Endothelial cell of umbilical vein (primary cell): ENCODE measurements around the gene CUEDC1. TPM values are rescaled to one million over a fixed set of nuclear protein-coding genes. Genes with fewer than 3 reads are reported as not detected.

Experiments
- BruUV-seq: library from RNA; stranded (reverse); fragments of 400-500 nt; replicated peaks from 2 replicates; lab custom pipeline; 2021; lab: Mats Ljungman, UMichigan
- CTCF ChIA-PET: fragments of 300-600, 350-600 bp; sonication (Branson Sonifier 250); formaldehyde crosslinking; loops from one replicate; lab custom pipeline; 2021; ENCODE audit warnings: antibody characterized with exemption, inconsistent platforms; lab: Charles Lee
- POLR2A ChIA-PET: fragments of 300-600, 350-600 bp; sonication (Branson Sonifier 250); formaldehyde crosslinking; loops from one replicate; lab custom pipeline; 2021; ENCODE audit warnings: antibody characterized with exemption, inconsistent platforms; lab: Charles Lee
- DNase-seq: peaks from one replicate; pipeline ENCODE4 v3.0.0-alpha.2; 2011; ENCODE audit warnings: low read depth, low spot score
- FAIRE-seq: peaks from 2 replicates; lab custom pipeline; 2011; peaks lifted over from hg19 to GRCh38; lab: Jason Lieb, UNC
- H2AFZ ChIP-seq: 2 replicates; pipeline ENCODE4 v1.6.0; 2012; ENCODE audit warnings: low read depth, low read length, control low read depth, inconsistent platforms
- H3K27ac ChIP-seq: 2 replicates; pipeline ENCODE4 v1.5.1; 2011; ENCODE audit warnings: low read depth, mild to moderate bottlenecking, control low read depth, low read length, moderate library complexity; ENCODE audit not compliant: insufficient read depth
- H3K27me3 ChIP-seq, 2 experiments: 2 replicates each; pipeline versions ENCODE4 v1.6.0 to v1.6.1; 2011; ENCODE audit warnings: low read length in 2 of 2, mixed read lengths in 1 of 2; ENCODE audit not compliant: control insufficient read depth in 2 of 2, insufficient read depth in 2 of 2
- H3K36me3 ChIP-seq, 2 experiments: 2 replicates in 1 of 2; 3 replicates in 1 of 2; pipeline ENCODE4 v1.5.1; 2011; ENCODE audit warnings: low read length in 2 of 2, mild to moderate bottlenecking in 1 of 2, moderate library complexity in 1 of 2; ENCODE audit not compliant: control insufficient read depth in 2 of 2, insufficient read depth in 2 of 2; ENCODE audit errors: extremely low read depth in 1 of 2
- H3K4me1 ChIP-seq: 3 replicates; pipeline ENCODE4 v1.5.1; 2011; ENCODE audit warnings: mild to moderate bottlenecking, low read length; ENCODE audit not compliant: control insufficient read depth, insufficient read depth; ENCODE audit errors: extremely low read depth
- H3K4me2 ChIP-seq: 2 replicates; pipeline ENCODE4 v1.6.1; 2011; ENCODE audit warnings: low read length, control low read depth, mixed read lengths; ENCODE audit not compliant: insufficient read depth
- H3K4me3 ChIP-seq, 3 experiments: fragments of 200-600 bp in 1 of 3; sonication (generic), shearing (Covaris generic) in 1 of 3; replicated peaks in 1 of 3; 2 replicates each; pipeline ENCODE4 v1.5.1; 2011 to 2016; ENCODE audit warnings: control low read depth in 3 of 3, low read length in 3 of 3, mild to moderate bottlenecking in 2 of 3, inconsistent platforms in 1 of 3, low read depth in 1 of 3, moderate library complexity in 1 of 3; ENCODE audit not compliant: insufficient read depth in 1 of 3
- H3K79me2 ChIP-seq: 2 replicates; pipeline ENCODE4 v1.6.0; 2012; ENCODE audit warnings: low read length, inconsistent platforms; ENCODE audit not compliant: control insufficient read depth, insufficient read depth
- H3K9ac ChIP-seq: replicated peaks from 2 replicates; pipeline ENCODE3; 2011; ENCODE audit warnings: low read length, control low read depth; ENCODE audit not compliant: insufficient read depth; ENCODE audit errors: extremely low read depth
- H3K9me1 ChIP-seq: replicated peaks from 3 replicates; pipeline ENCODE4 v1.6.0; 2011; ENCODE audit warnings: mild to moderate bottlenecking, low read length; ENCODE audit not compliant: control insufficient read depth, insufficient read depth; ENCODE audit errors: extremely low read depth
- H3K9me3 ChIP-seq: replicated peaks from 2 replicates; pipeline ENCODE4 v1.5.1; 2012; ENCODE audit warnings: low read length, inconsistent platforms; ENCODE audit not compliant: control insufficient read depth, insufficient read depth
- H4K20me1 ChIP-seq: replicated peaks from 2 replicates; pipeline ENCODE3; 2011; ENCODE audit warnings: mild to moderate bottlenecking, low read length; ENCODE audit not compliant: control insufficient read depth, insufficient read depth; ENCODE audit errors: extremely low read depth
- CTCF ChIP-seq, 2 donors: IDR thresholded peaks; 1 replicate in 1 of 2; 2 replicates in 1 of 2; pipeline ENCODE4 v1.5.1; 2011; ENCODE audit warnings: low read length in 2 of 2, mild to moderate bottlenecking in 2 of 2, moderate library complexity in 2 of 2, control low read depth in 1 of 2, inconsistent platforms in 1 of 2, low read depth in 1 of 2; ENCODE audit not compliant: insufficient read depth in 1 of 2; ENCODE audit errors: extremely low read depth in 1 of 2
- EZH2 ChIP-seq: IDR thresholded peaks from 2 replicates; pipeline ENCODE4 v1.6.1; 2012; ENCODE audit warnings: borderline replicate concordance, low read depth, mild to moderate bottlenecking, moderate library complexity, low read length, inconsistent platforms; ENCODE audit not compliant: severe bottlenecking
- FOS ChIP-seq: IDR thresholded peaks from 2 replicates; pipeline ENCODE4 v1.6.1; 2011; ENCODE audit warnings: mild to moderate bottlenecking, low read length, moderate library complexity, borderline replicate concordance; ENCODE audit not compliant: insufficient read depth
- GATA2 ChIP-seq: IDR thresholded peaks from 2 replicates; pipeline ENCODE4 v1.7.0; 2011; ENCODE audit warnings: low read depth, mild to moderate bottlenecking, moderate library complexity, mixed read lengths, low read length; ENCODE audit not compliant: insufficient read length, insufficient read depth
- JUN ChIP-seq: IDR thresholded peaks from 2 replicates; pipeline ENCODE4 v1.6.1; 2011; ENCODE audit warnings: borderline replicate concordance, low read depth; ENCODE audit not compliant: insufficient read length, insufficient read depth
- MAX ChIP-seq: IDR thresholded peaks from 2 replicates; pipeline ENCODE4 v1.6.1; 2011; ENCODE audit not compliant: insufficient read depth, insufficient read length
- MYC ChIP-seq: IDR thresholded peaks from one replicate; pipeline ENCODE4 v1.6.1; 2011; ENCODE audit warnings: mild to moderate bottlenecking, low read depth, low read length
- POLR2A ChIP-seq: IDR thresholded peaks from 2 replicates; pipeline ENCODE4 v1.6.1; 2012; ENCODE audit warnings: low read depth, mild to moderate bottlenecking, control low read depth, low read length
- POLR2AphosphoS5 ChIP-seq: IDR thresholded peaks from 2 replicates; pipeline ENCODE4 v1.6.1; 2012; ENCODE audit warnings: low read depth, mild to moderate bottlenecking, control low read depth, low read length, moderate library complexity; ENCODE audit not compliant: insufficient read depth
- dilution Hi-C: fragments of 300-500 bp; cut with MboI; formaldehyde crosslinking; loops from one replicate; pipeline ENCODE4 v1.15.0; 2019; ENCODE audit warnings: low sequenced_read_pairs; ENCODE audit not compliant: extremely low pct_ligation_motif_present
- intact Hi-C: fragments of 100-400 bp; cut with micrococcal nuclease; formaldehyde crosslinking; loops from one replicate; pipeline ENCODE4 v1.10.0; 2022
- polyA plus RNA-seq, 4 experiments: library from polyadenylated mRNA; depleted of rRNA in 3 of 4; stranded (reverse) in 3 of 4; unstranded in 1 of 4; fragments of >200 nt; gene quantifications; 2 replicates each; pipeline versions ENCODE4 v1.2.1 to v1.2.3, GENCODE V29; 2011 to 2012; ENCODE audit warnings: missing spikeins in 1 of 4
- total RNA-seq: library from RNA; stranded (reverse); gene quantifications from 2 replicates; pipeline ENCODE4 v1.2.3, GENCODE V29; 2021

Gene CUEDC1
- total and polyA plus RNA-seq, 2 donors (not counting 3 experiments of a cell fraction or from before 2014, with no cell fraction given), result 15.8 to 27.7 TPM

GRCh38 chr17:57819867-57820266, 135.3 kb downstream of the CUEDC1 start:
- H3K4me1 ChIP-seq, result no peaks in the 10 kb centered on the region
- H3K79me2 ChIP-seq, result no peaks in the 10 kb centered on the region
- no peaks in the 10 kb centered on the region for H3K36me3 ChIP-seq
- CTCF ChIA-PET, result interaction anchor here (4.2 kb wide), 1 partner anchor 14 kb away, joined by 32 read pairs; no protein-coding TSS in a partner anchor
- dilution Hi-C loops (no loop called here), intact Hi-C loops (no loop called here)
- no peak overlapping the region for H3K4me2 ChIP-seq
- H3K27me3 ChIP-seq, result peaks cover 5 to 9% of the 10 kb centered on the region in 2 experiments
- H4K20me1 ChIP-seq, result no peaks in the 10 kb centered on the region
- H3K9me1 ChIP-seq, result no peaks in the 10 kb centered on the region
- DNase-seq, result no peak
- H3K4me3 ChIP-seq, result no peak overlapping the region
- H3K9me3 ChIP-seq, result no peaks in the 10 kb centered on the region
- BruUV-seq, result no TSS peak
- TF ChIP-seq POLR2AphosphoS5 (no peak), MYC (no peak), CTCF (IDR thresholded peaks at IDR 0.05; ENCODE audit: extremely low read depth in 1 of 2, insufficient read depth in 1 of 2, low read depth in 1 of 2, low read length in 2 of 2) (no peak), GATA2 (no peak), POLR2A (no peak), FOS (no peak), JUN (no peak), EZH2 (no peak), MAX (no peak)
- H3K9ac ChIP-seq, result no peak overlapping the region
- no peak for FAIRE-seq
- no peak overlapping the region for H3K27ac ChIP-seq
- H2AFZ ChIP-seq, result no peak overlapping the region
- POLR2A ChIA-PET, result no interaction called here
